ENCODE data around the gene PDXP.

- TF ChIP-seq POLR2AphosphoS5 (IDR thresholded peaks at IDR 0.05; ENCODE audit: low read depth, low read length) (no peak), FOXP2 (optimal IDR thresholded peaks at IDR 0.05; ENCODE audit: borderline replicate concordance, extremely low read depth, extremely low read length, insufficient read depth) (no peak), REST (IDR thresholded peaks at IDR 0.05; ENCODE audit: insufficient read depth in 1 of 2, low read depth in 2 of 2, low read length in 2 of 2) (no peak), TAF1 (IDR thresholded peaks at IDR 0.05; ENCODE audit: borderline replicate concordance, insufficient read depth, low read length) (no peak)
These were observed 37.1 kb upstream of the PDXP start for GRCh38 chr22:37621352-37621860.

Data from PFSK-1 (cell line).